SW 1271 (cell line): ENCODE results near the gene MIS18A.
A peak's percentile ranks its signal among the peaks of the same experiment; 100 is the strongest.
"Not testable (repeated sequence)": the region's sequence is repeated elsewhere in the genome, so short reads cannot be mapped to it uniquely, and the experiment has no call there.

ENCODE experiments used
- DNase-seq, 2 experiments: peaks; one replicate each; lab custom pipeline; 2025; lab: John Stamatoyannopoulos, UW

MIS18A gene

GRCh38 chr21:32304998-32305397 lies 26.1 kb upstream of the MIS18A start:
- DNase-seq, result no peak

- no peak for DNase-seq
These were observed 24.5 kb upstream of the MIS18A start for GRCh38 chr21:32303385-32303784.

- DNase-seq, result no peak
These were observed 23.7 kb upstream of the MIS18A start for GRCh38 chr21:32302560-32302959.

- DNase-seq, result no peak
These were observed 22.7 kb upstream of the MIS18A start for GRCh38 chr21:32301596-32301995.

- no peak for DNase-seq
These were observed 21.4 kb upstream of the MIS18A start for GRCh38 chr21:32300117-32300681.

- DNase-seq, result no peak
These were observed 20.8 kb upstream of the MIS18A start for GRCh38 chr21:32299695-32300094.

GRCh38 chr21:32298658-32299081 lies 19.8 kb upstream of the MIS18A start, which contains the start of gene MRAP:
MRAP (plus strand) TSS chr21:32298855; CDS start chr21:32298972, 117 bp downstream.
- DNase-seq, result no peak

GRCh38 chr21:32298148-32298559 lies 19.3 kb upstream of the MIS18A start:
- no peak for DNase-seq

- DNase-seq, result no peak
These were observed 18.6 kb upstream of the MIS18A start for GRCh38 chr21:32297449-32297848.

- no peak for DNase-seq
These were observed 6.6 kb upstream of the MIS18A start for GRCh38 chr21:32285476-32285875.

- DNase-seq, result no peak
These were observed 4.1 kb upstream of the MIS18A start for GRCh38 chr21:32282992-32283391.

- DNase-seq, result no peak
These were observed 2.7 kb upstream of the MIS18A start for GRCh38 chr21:32281531-32281930.

- DNase-seq, result no peak
These were observed 480 bp upstream of the MIS18A start for GRCh38 chr21:32279377-32279680.

- DNase-seq, result peak in 1 of 2 experiments; percentile 5
These were observed 746 bp downstream of the MIS18A start for GRCh38 chr21:32278103-32278502.

- no peak for DNase-seq
These were observed 2.2 kb downstream of the MIS18A start for GRCh38 chr21:32276671-32277070.

- DNase-seq, result no peak
These were observed 8.1 kb downstream of the MIS18A start for GRCh38 chr21:32270748-32271147.

GRCh38 chr21:32265321-32265720 lies 13.5 kb downstream of the MIS18A start:
- not testable (repeated sequence) for DNase-seq

GRCh38 chr21:32261929-32262328 lies 16.9 kb downstream of the MIS18A start:
- DNase-seq, result no peak

GRCh38 chr21:32260130-32260529 lies 18.7 kb downstream of the MIS18A start:
- DNase-seq, result no peak

- DNase-seq, result not testable (repeated sequence)
These were observed 20.1 kb downstream of the MIS18A start for GRCh38 chr21:32258786-32259048.

- DNase-seq, result peak in 1 of 2 experiments; percentile 50
These were observed 20.7 kb downstream of the MIS18A start for GRCh38 chr21:32257962-32258785.

GRCh38 chr21:32256873-32257620 lies 21.8 kb downstream of the MIS18A start:
- DNase-seq, result no peak

- DNase-seq, result no peak
These were observed 22.6 kb downstream of the MIS18A start for GRCh38 chr21:32256251-32256650.
